OCI-LY3 (cell line): ENCODE measurements around the gene COL4A1.

Experiments
- H2AFZ ChIP-seq: fragments of 200-600, 300-600 bp; shearing (Covaris generic); 2 replicates; pipeline ENCODE4 v1.6.0; 2014; ENCODE audit warnings: antibody characterized with exemption, low read depth, low read length
- H3K27ac ChIP-seq: fragments of 200-600, 300-600 bp; sonication (generic); 2 replicates; pipeline ENCODE4 v1.5.1; 2014; ENCODE audit warnings: mild to moderate bottlenecking, low read length, moderate library complexity, mixed read lengths
- H3K27me3 ChIP-seq: fragments of 200-600, 300-600 bp; sonication (generic); 2 replicates; pipeline ENCODE4 v1.6.1; 2014; ENCODE audit warnings: low read depth, low read length, mixed read lengths
- H3K36me3 ChIP-seq: fragments of 200-600, 300-600 bp; sonication (generic); replicated peaks from 2 replicates; pipeline ENCODE3; 2014; ENCODE audit warnings: low read depth, low read length, mixed read lengths
- H3K4me1 ChIP-seq: fragments of 300-600, 200-600 bp; sonication (generic); 2 replicates; pipeline ENCODE4 v1.6.1; 2014; ENCODE audit warnings: low read length, mixed read lengths
- H3K4me2 ChIP-seq: fragments of 200-600, 300-600 bp; sonication (generic); 2 replicates; pipeline ENCODE4 v1.6.1; 2014; ENCODE audit warnings: low read length, mixed read lengths
- H3K4me3 ChIP-seq: fragments of 300-600, 200-600 bp; sonication (generic); 2 replicates; pipeline ENCODE4 v1.5.1; 2014; ENCODE audit warnings: antibody characterized with exemption, mild to moderate bottlenecking, low read length, moderate library complexity
- H3K79me2 ChIP-seq: fragments of 300-600, 200-600 bp; shearing (Covaris generic); 2 replicates; pipeline ENCODE4 v1.6.1; 2014; ENCODE audit warnings: mild to moderate bottlenecking, low read length, mixed read lengths
- H3K9ac ChIP-seq: fragments of 300-600, 200-600 bp; shearing (Covaris generic); 2 replicates; pipeline ENCODE4 v1.6.0; 2014; ENCODE audit warnings: mild to moderate bottlenecking, low read length, moderate library complexity
- H3K9me3 ChIP-seq: fragments of 200-600, 300-600 bp; shearing (Covaris generic); 2 replicates; pipeline ENCODE4 v1.6.1; 2014; ENCODE audit warnings: low read length, mixed read lengths; ENCODE audit not compliant: insufficient read depth
- H4K20me1 ChIP-seq: fragments of 200-600, 300-600 bp; sonication (generic); 2 replicates; pipeline ENCODE4 v1.6.1; 2016; ENCODE audit warnings: low read length, mixed read lengths; ENCODE audit not compliant: insufficient read depth
- CTCF ChIP-seq: fragments of 200-600, 300-600 bp; sonication (generic); IDR thresholded peaks from 2 replicates; pipeline ENCODE4 v1.5.1; 2014; ENCODE audit warnings: antibody characterized with exemption, low read length, low read depth
- EZH2phosphoT487 ChIP-seq: fragments of 200-600 bp; shearing (Covaris generic); IDR thresholded peaks from 2 replicates; pipeline ENCODE4 v1.6.1; 2018; ENCODE audit warnings: antibody characterized with exemption, mixed run types, low read depth

The COL4A1 gene

GRCh38 chr13:110225609-110226574 lies 81.1 kb downstream of the COL4A1 start:
- Histone ChIP-seq H3K4me3 (no peak overlapping the region), H3K27ac (no peak overlapping the region), H3K4me1 (peaks cover 4% of the 10 kb centered on the region; the same call in 1 of the 2 replicates), H4K20me1 (no peaks in the 10 kb centered on the region), H2AFZ (no peak overlapping the region), H3K79me2 (no peaks in the 10 kb centered on the region), H3K27me3 (peaks cover 8% of the 10 kb centered on the region), H3K9me3 (no peaks in the 10 kb centered on the region), H3K9ac (no peak overlapping the region), H3K4me2 (no peak overlapping the region), H3K36me3 (no peaks in the 10 kb centered on the region)
- TF ChIP-seq CTCF = no peak
- no peak for TF ChIP-seq EZH2phosphoT487

- H3K4me2 ChIP-seq = no peak overlapping the region
- H4K20me1 ChIP-seq = no peaks in the 10 kb centered on the region
- H2AFZ ChIP-seq = no peak overlapping the region
- no peak overlapping the region for H3K9ac ChIP-seq
- no peaks in the 10 kb centered on the region for H3K36me3 ChIP-seq
- peaks cover 6% of the 10 kb centered on the region for H3K27me3 ChIP-seq
- H3K27ac ChIP-seq = no peak overlapping the region
- no peak for TF ChIP-seq EZH2phosphoT487
- no peak for TF ChIP-seq CTCF
- H3K9me3 ChIP-seq = no peaks in the 10 kb centered on the region
- H3K4me1 ChIP-seq = peaks cover 4% of the 10 kb centered on the region; the same call in 1 of the 2 replicates
- H3K4me3 ChIP-seq = no peak overlapping the region
- H3K79me2 ChIP-seq = no peaks in the 10 kb centered on the region
Measured at GRCh38 chr13:110225003-110225402, 82.0 kb downstream of the COL4A1 start.

- no peaks in the 10 kb centered on the region for H3K36me3 ChIP-seq
- H3K4me1 ChIP-seq = peaks cover 4% of the 10 kb centered on the region; the same call in 1 of the 2 replicates
Measured at GRCh38 chr13:110224519-110224918, 82.4 kb downstream of the COL4A1 start.

More at GRCh38 chr13:110224519-110224918, 82.4 kb downstream of the COL4A1 start:
- H3K79me2 ChIP-seq = no peaks in the 10 kb centered on the region
- H3K9ac ChIP-seq = no peak overlapping the region
- no peak overlapping the region for H3K4me2 ChIP-seq
- no peaks in the 10 kb centered on the region for H3K9me3 ChIP-seq
- no peak for TF ChIP-seq EZH2phosphoT487
- TF ChIP-seq CTCF = no peak
- H3K4me3 ChIP-seq = no peak overlapping the region
- no peaks in the 10 kb centered on the region for H4K20me1 ChIP-seq
- no peak overlapping the region for H2AFZ ChIP-seq
- no peak overlapping the region for H3K27ac ChIP-seq
- H3K27me3 ChIP-seq = peaks cover 6% of the 10 kb centered on the region; the same call in 1 of the 2 replicates
